Skin of body (tissue), 2 donors: Measurements from ENCODE around the gene CDH23. TPM values are rescaled to one million over a fixed set of nuclear protein-coding genes. Genes with fewer than 3 reads are reported as not detected.
"Not testable (repeated sequence)": the region's sequence is repeated elsewhere in the genome, so short reads cannot be mapped to it uniquely, and the experiment has no call there.

Source experiments
- DNase-seq: peaks from one replicate; lab custom pipeline; 2025; lab: John Stamatoyannopoulos, UW
- total RNA-seq: library from RNA; depleted of rRNA; stranded (reverse); fragments of >200 nt; gene quantifications from one replicate; pipeline ENCODE4 v1.2.3, GENCODE V29; 2014

The CDH23 gene
- total RNA-seq, 1 donor from 2014 or later = 6.3 TPM

- DNase-seq = no peak
Measured at GRCh38 chr10:71581376-71581775, 184.7 kb downstream of the CDH23 start.

GRCh38 chr10:71582019-71582418, 185.3 kb downstream of the CDH23 start:
- DNase-seq = no peak

GRCh38 chr10:71582506-71583475, 186.1 kb downstream of the CDH23 start:
- DNase-seq = no peak

GRCh38 chr10:71584461-71584860, 187.7 kb downstream of the CDH23 start:
- DNase-seq = no peak

GRCh38 chr10:71584902-71585563, 188.3 kb downstream of the CDH23 start:
- no peak for DNase-seq

GRCh38 chr10:71585564-71586290, 189.0 kb downstream of the CDH23 start:
- DNase-seq = no peak

GRCh38 chr10:71587941-71588573, 191.3 kb downstream of the CDH23 start:
- no peak for DNase-seq

- no peak for DNase-seq
Measured at GRCh38 chr10:71588685-71589084, 192.0 kb downstream of the CDH23 start.

- no peak for DNase-seq
Measured at GRCh38 chr10:71589617-71590551, 193.2 kb downstream of the CDH23 start.

GRCh38 chr10:71590781-71591350, 194.1 kb downstream of the CDH23 start:
- DNase-seq = no peak

GRCh38 chr10:71594934-71595571, 198.3 kb downstream of the CDH23 start:
- DNase-seq = no peak

- DNase-seq = no peak
Measured at GRCh38 chr10:71595649-71596048, 198.9 kb downstream of the CDH23 start.

GRCh38 chr10:71596127-71596526, 199.4 kb downstream of the CDH23 start:
- DNase-seq = no peak

- no peak for DNase-seq
Measured at GRCh38 chr10:71596759-71597158, 200.0 kb downstream of the CDH23 start.

GRCh38 chr10:71597821-71598498, 201.2 kb downstream of the CDH23 start:
- DNase-seq = no peak

GRCh38 chr10:71598621-71599055, 201.9 kb downstream of the CDH23 start:
- DNase-seq = peak; percentile 70

- DNase-seq = no peak
Measured at GRCh38 chr10:71599518-71599917, 202.8 kb downstream of the CDH23 start.

- DNase-seq = not testable (repeated sequence)
Measured at GRCh38 chr10:71600242-71600641, 203.5 kb downstream of the CDH23 start.

- DNase-seq = no peak
Measured at GRCh38 chr10:71600849-71601248, 204.1 kb downstream of the CDH23 start.
